ENCODE results near the gene GHR. TPM values are rescaled to one million over a fixed set of nuclear protein-coding genes. Genes with fewer than 3 reads are reported as not detected.

Gene GHR
- total RNA-seq, 4 donors from 2014 or later = 38.9 to 105 (median 74.8) TPM

DNA sequence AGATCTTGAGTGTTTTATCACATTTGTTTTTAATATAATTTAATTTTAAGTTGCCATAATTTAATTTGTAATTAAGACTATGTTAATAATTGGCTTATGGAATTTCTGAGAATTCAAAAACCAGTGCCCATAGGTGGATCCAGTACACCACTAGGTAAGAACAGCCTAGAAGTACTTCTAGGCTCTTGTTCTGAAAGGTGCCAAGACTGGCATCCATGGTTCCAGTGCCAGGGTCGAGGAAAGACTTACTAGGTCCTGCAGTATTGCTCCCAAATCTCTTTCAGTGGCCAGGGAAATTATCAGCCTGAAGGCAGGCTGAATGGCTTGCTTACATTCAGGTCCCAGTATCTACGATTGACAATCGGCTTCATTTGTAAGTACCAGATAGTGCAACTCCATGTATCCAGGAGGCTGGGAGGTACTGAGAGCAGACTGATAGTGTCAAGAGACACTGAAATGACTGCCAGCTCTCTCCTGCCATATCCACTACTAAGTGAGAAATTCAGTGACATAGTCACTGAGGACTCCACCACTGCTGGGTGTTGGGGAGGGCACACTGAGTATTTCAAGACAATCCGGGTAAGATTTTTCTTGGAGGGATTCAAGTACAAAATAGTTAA lies 174.2 kb downstream of the GHR start:
- in situ Hi-C loops (cut with MboI; ENCODE audit: low sequenced_read_pairs in 4 of 4) = no loop called here
- Histone ChIP-seq H3K4me3 (no peak overlapping the region), H3K4me1 (peaks cover 49 to 56% of the 10 kb centered on the region in 2 donors), H3K36me3 (no peaks in the 10 kb centered on the region), H3K9me3 (no peaks in the 10 kb centered on the region), H3K27me3 (no peaks in the 10 kb centered on the region), H3K27ac (peak overlapping the region; percentile 37 to 81 (median 60))
- ATAC-seq = no peak
- DNase-seq = no peak
- TF ChIP-seq, protein P1, sequence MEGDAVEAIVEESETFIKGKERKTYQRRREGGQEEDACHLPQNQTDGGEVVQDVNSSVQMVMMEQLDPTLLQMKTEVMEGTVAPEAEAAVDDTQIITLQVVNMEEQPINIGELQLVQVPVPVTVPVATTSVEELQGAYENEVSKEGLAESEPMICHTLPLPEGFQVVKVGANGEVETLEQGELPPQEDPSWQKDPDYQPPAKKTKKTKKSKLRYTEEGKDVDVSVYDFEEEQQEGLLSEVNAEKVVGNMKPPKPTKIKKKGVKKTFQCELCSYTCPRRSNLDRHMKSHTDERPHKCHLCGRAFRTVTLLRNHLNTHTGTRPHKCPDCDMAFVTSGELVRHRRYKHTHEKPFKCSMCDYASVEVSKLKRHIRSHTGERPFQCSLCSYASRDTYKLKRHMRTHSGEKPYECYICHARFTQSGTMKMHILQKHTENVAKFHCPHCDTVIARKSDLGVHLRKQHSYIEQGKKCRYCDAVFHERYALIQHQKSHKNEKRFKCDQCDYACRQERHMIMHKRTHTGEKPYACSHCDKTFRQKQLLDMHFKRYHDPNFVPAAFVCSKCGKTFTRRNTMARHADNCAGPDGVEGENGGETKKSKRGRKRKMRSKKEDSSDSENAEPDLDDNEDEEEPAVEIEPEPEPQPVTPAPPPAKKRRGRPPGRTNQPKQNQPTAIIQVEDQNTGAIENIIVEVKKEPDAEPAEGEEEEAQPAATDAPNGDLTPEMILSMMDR (IDR thresholded peaks at IDR 0.05 in 4 of 5, conservative IDR thresholded peaks at IDR 0.05 in 1 of 5) = no peak
- no peak for TF ChIP-seq POLR2A (IDR thresholded peaks at IDR 0.05)
- intact Hi-C loops (cut with DNase I; ENCODE audit: low total_unique reads) = no loop called here

DNA sequence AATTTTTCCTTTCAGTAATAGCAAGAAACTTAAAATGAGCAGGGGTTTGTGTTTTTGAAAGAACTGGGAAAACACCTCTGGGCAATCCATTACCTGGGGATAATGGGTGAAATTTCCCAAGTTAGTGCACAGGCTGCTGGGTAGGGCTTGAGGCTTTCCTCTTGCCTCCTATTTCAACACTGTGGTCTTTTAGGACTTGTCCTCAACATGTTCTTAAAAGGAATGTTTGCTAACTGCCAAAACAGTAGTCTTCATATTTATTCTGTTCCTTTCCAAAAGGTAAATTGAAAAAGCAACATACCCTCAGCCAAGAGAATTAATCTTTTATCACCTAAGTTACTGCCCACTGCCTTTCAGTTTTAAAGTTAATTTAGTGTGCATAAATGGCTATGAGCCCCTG lies 175.1 kb downstream of the GHR start:
- TF ChIP-seq, protein P1 (IDR thresholded peaks at IDR 0.05 in 4 of 5, conservative IDR thresholded peaks at IDR 0.05 in 1 of 5) = no peak
- TF ChIP-seq POLR2A (IDR thresholded peaks at IDR 0.05) = no peak
- Histone ChIP-seq H3K9me3 (no peaks in the 10 kb centered on the region), H3K27ac (peak overlapping the region in 3 of 4 donors; percentile 37 to 81 (median 64)), H3K4me1 (peaks cover 55 to 61% of the 10 kb centered on the region in 2 donors), H3K4me3 (no peak overlapping the region), H3K27me3 (no peaks in the 10 kb centered on the region), H3K36me3 (no peaks in the 10 kb centered on the region)
- DNase-seq (no peak), ATAC-seq (no peak)
- intact Hi-C loops (cut with DNase I; ENCODE audit: low total_unique reads) = no loop called here
- in situ Hi-C loops (cut with MboI; ENCODE audit: low sequenced_read_pairs in 4 of 4) = no loop called here

DNA sequence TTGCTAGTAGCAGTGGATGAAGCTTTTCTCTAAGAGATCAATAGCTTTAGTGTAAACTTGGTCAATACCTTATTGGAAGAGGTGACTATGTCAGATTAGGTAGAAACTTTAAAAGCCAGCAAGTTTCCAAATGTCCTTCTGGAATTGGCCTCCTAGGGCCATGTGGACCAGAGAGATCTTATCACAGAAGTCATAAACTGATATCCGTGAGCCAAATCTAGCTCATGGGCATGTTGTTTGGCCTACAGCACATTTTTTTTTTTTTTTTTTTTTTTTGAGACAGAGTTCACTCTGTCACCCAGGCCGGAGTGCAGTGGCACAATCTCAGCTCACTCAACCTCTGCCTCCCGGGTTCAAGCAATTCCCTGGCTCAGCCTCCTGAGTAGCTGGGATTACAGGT lies 175.9 kb downstream of the GHR start:
- Histone ChIP-seq H3K4me1 (peaks cover 61 to 63% of the 10 kb centered on the region in 2 donors), H3K4me3 (no peak overlapping the region), H3K36me3 (no peaks in the 10 kb centered on the region), H3K27ac (peak overlapping the region in 3 of 4 donors; percentile 37 to 81 (median 57)), H3K9me3 (no peaks in the 10 kb centered on the region), H3K27me3 (no peaks in the 10 kb centered on the region)
- in situ Hi-C loops (cut with MboI; ENCODE audit: low sequenced_read_pairs in 4 of 4) = no loop called here
- ATAC-seq (no peak), DNase-seq (no peak)
- TF ChIP-seq, protein P1 (IDR thresholded peaks at IDR 0.05 in 4 of 5, conservative IDR thresholded peaks at IDR 0.05 in 1 of 5) = no peak
- TF ChIP-seq POLR2A (IDR thresholded peaks at IDR 0.05) = no peak
- intact Hi-C loops (cut with DNase I; ENCODE audit: low total_unique reads) = no loop called here

DNA sequence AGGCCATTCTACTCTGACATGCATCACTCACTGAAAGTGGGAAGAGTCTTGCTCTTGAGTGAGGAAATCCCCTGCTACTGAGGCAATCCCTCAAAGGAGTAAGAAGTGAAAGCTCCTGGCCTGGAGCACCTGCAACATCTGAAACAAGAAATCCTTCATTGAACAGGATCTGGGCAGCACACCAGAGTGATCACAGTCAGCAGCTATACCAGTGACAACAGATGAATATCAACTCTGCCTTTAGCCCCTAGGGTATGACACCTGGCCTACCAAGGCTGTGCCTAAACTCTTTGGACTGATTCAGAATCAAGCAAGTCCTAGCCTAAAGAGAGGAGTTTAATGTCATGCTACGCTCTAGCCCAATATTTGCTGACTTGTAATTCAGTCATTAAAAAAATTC lies 177.2 kb downstream of the GHR start:
- peaks cover 61 to 66% of the 10 kb centered on the region in 2 donors for H3K4me1 ChIP-seq
- no peaks in the 10 kb centered on the region for H3K27me3 ChIP-seq
- no peak overlapping the region for H3K4me3 ChIP-seq
- no peaks in the 10 kb centered on the region for H3K9me3 ChIP-seq
- TF ChIP-seq POLR2A (IDR thresholded peaks at IDR 0.05) = no peak
- TF ChIP-seq, protein P1 (IDR thresholded peaks at IDR 0.05 in 4 of 5, conservative IDR thresholded peaks at IDR 0.05 in 1 of 5) = no peak
- no peak for ATAC-seq
- intact Hi-C loops (cut with DNase I; ENCODE audit: low total_unique reads) (no loop called here), in situ Hi-C loops (cut with MboI; ENCODE audit: low sequenced_read_pairs in 4 of 4) (no loop called here)
- H3K27ac ChIP-seq = peak overlapping the region; percentile 26 to 81 (median 47)
- H3K36me3 ChIP-seq = no peaks in the 10 kb centered on the region
- no peak for DNase-seq
